Osteocyte (in vitro differentiated cells): ENCODE results near the gene APBA2. TPM values are rescaled to one million over a fixed set of nuclear protein-coding genes. Genes with fewer than 3 reads are reported as not detected.

Experiments
- DNase-seq: peaks from one replicate; pipeline ENCODE4 v3.0.0; 2021; ENCODE audit warnings: mixed read lengths; ENCODE audit not compliant: unreplicated experiment; ENCODE audit errors: extremely low spot score
- H3K27ac Mint-ChIP-seq: one replicate; pipeline ENCODE4 v1.8.0; 2021; ENCODE audit warnings: mild to moderate bottlenecking, mixed read lengths; ENCODE audit not compliant: unreplicated experiment
- H3K27me3 Mint-ChIP-seq: one replicate; pipeline ENCODE4 v1.8.0; 2021; ENCODE audit warnings: mixed read lengths; ENCODE audit not compliant: unreplicated experiment
- H3K36me3 Mint-ChIP-seq: one replicate; pipeline ENCODE4 v1.8.0; 2021; ENCODE audit warnings: mixed read lengths; ENCODE audit not compliant: unreplicated experiment
- H3K4me1 Mint-ChIP-seq: one replicate; pipeline ENCODE4 v1.8.0; 2021; ENCODE audit warnings: mixed read lengths; ENCODE audit not compliant: unreplicated experiment
- H3K4me3 Mint-ChIP-seq: one replicate; pipeline ENCODE4 v1.8.0; 2021; ENCODE audit warnings: mild to moderate bottlenecking, moderate library complexity, mixed read lengths; ENCODE audit not compliant: unreplicated experiment
- H3K9me3 Mint-ChIP-seq: one replicate; pipeline ENCODE4 v1.8.0; 2021; ENCODE audit warnings: mixed read lengths; ENCODE audit not compliant: unreplicated experiment
- CTCF ChIP-seq: fragments of 200-600 bp; sonication (generic); IDR thresholded peaks from 2 replicates; pipeline ENCODE4 v1.5.0; 2021; ENCODE audit warnings: antibody characterized with exemption, mild to moderate bottlenecking, moderate library complexity
- total RNA-seq: library from RNA; stranded (reverse); gene quantifications from 2 replicates; pipeline ENCODE4 v1.2.1, GENCODE V29; 2021

The APBA2 gene
- total RNA-seq, 1 donor from 2014 or later, result 23.5 TPM

GRCh38 chr15:29088666-29089065 lies 202.9 kb downstream of the APBA2 start:
- H3K9me3 Mint-ChIP-seq, result peaks cover 7% of the 10 kb centered on the region
- no peak overlapping the region for H3K4me3 Mint-ChIP-seq
- no peaks in the 10 kb centered on the region for H3K4me1 Mint-ChIP-seq
- H3K36me3 Mint-ChIP-seq, result peaks cover 7% of the 10 kb centered on the region
- no peak for DNase-seq
- no peak for TF ChIP-seq CTCF
- no peak overlapping the region for H3K27ac Mint-ChIP-seq
- no peaks in the 10 kb centered on the region for H3K27me3 Mint-ChIP-seq

- H3K36me3 Mint-ChIP-seq, result peaks cover 3% of the 10 kb centered on the region
- DNase-seq, result no peak
- no peak overlapping the region for H3K27ac Mint-ChIP-seq
- H3K27me3 Mint-ChIP-seq, result no peaks in the 10 kb centered on the region
- no peak overlapping the region for H3K4me3 Mint-ChIP-seq
- no peaks in the 10 kb centered on the region for H3K9me3 Mint-ChIP-seq
- no peaks in the 10 kb centered on the region for H3K4me1 Mint-ChIP-seq
- peak; percentile 57 for TF ChIP-seq CTCF
Measured at GRCh38 chr15:29089731-29090616, 204.2 kb downstream of the APBA2 start.

- no peaks in the 10 kb centered on the region for H3K9me3 Mint-ChIP-seq
- H3K4me3 Mint-ChIP-seq, result no peak overlapping the region
- no peaks in the 10 kb centered on the region for H3K4me1 Mint-ChIP-seq
- H3K27me3 Mint-ChIP-seq, result no peaks in the 10 kb centered on the region
- H3K36me3 Mint-ChIP-seq, result peaks cover 3% of the 10 kb centered on the region
- TF ChIP-seq CTCF, result peak; percentile 84
- DNase-seq, result no peak
- H3K27ac Mint-ChIP-seq, result no peak overlapping the region
Measured at GRCh38 chr15:29090617-29091466, 205.1 kb downstream of the APBA2 start.

GRCh38 chr15:29091666-29092065 lies 205.9 kb downstream of the APBA2 start:
- H3K36me3 Mint-ChIP-seq, result peaks cover 3% of the 10 kb centered on the region
- TF ChIP-seq CTCF, result no peak
- H3K4me3 Mint-ChIP-seq, result no peak overlapping the region
- no peak overlapping the region for H3K27ac Mint-ChIP-seq
- no peak for DNase-seq
- no peaks in the 10 kb centered on the region for H3K27me3 Mint-ChIP-seq
- no peaks in the 10 kb centered on the region for H3K4me1 Mint-ChIP-seq
- no peaks in the 10 kb centered on the region for H3K9me3 Mint-ChIP-seq
